Fibroblast of skin of scalp (primary cell): ENCODE data around the gene GATAD2A.
A peak's percentile ranks its signal among the peaks of the same experiment; 100 is the strongest.
"Not testable (repeated sequence)": the region's sequence is repeated elsewhere in the genome, so short reads cannot be mapped to it uniquely, and the experiment has no call there.

Experiments
- DNase-seq: peaks from one replicate; pipeline ENCODE4 v3.0.0-alpha.2; 2013

The GATAD2A gene

DNA sequence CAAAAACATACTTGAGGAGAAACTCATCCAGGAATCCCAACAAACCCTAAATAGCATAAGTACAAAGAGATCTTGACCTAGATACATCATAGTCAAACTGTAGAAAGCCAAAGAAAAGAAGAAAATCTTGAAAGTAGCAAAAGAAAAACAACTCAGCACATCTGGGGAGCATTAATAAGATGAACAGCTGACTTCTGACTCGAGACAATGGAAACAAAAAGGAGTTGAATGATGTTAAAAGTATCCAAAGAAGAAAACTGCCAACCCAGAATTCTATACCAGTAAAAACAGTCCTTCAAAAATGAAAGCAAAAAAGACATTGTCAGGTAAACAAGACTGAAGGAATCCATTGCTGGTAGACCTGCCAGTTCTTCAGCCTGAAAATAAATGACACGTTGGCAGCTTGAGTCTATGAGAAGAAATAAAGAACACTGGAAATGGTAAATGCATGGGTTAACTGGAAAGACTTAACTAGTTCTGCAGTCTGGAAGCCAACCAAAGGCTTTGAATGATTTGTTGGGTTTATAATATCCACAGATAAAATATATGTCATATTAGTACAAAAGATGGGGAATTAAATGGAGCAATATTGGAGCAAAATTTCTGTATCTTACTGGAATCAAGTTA, 63.1 kb downstream of the GATAD2A start:
- peak; percentile 38 for DNase-seq

DNA sequence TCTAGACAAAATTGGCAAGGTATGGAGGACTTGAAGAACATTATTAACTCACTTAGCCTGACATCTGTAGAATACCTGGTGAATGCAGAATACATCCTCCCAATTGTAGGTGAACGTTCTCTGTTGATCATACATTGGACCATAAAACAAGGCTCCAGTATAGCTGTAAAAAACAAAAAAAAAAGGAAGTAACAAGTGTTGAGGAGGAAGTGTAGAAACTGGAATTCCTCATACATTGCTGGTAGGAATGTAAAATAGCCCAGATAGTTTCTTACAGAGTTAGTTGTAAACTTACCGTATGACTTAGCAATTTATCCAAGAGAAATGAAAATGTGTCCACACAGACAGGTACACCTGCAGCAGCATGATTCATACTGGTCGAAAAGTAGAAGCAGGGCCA, 65.1 kb downstream of the GATAD2A start:
- no peak for DNase-seq

DNA sequence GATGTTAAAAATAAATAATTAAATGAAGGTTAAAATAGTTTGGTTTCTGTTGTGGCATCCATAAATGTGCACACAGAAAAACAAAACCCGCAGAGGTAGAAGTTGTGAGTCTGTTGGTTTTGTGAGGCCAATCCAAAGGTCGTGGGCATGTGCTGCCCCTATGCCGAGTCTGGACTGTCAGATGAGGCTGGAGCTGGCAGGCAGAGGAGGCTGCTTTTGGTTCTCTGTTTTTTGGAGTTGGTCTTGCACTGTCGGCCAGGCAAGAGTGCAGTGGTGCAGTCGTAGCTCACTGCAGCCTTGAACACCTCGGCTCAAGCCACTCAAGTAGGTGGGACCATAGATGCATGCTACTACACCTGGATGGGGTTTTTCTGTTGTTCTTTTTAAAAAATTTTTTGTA, 66.2 kb downstream of the GATAD2A start:
- DNase-seq, result no peak

DNA sequence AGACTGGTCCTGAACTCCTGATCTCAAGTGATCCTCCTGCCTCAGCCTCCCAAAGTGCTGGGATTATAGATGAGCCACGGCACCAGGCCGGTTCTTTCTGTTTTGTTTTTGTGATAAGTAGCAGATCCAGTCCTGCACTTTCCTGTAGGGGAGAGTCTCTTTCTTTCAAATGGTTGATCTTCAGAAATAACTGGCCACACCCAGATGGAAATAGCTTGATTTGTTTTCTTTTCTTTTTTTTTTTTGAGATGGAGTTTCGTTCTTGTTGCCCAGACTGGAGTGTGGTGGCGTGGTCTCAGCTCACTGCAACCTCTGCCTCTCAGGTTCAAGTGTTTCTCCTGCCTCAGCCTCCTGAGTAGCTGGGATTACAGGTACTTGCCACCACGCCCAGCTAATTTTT, 66.6 kb downstream of the GATAD2A start:
- DNase-seq, result not testable (repeated sequence)

DNA sequence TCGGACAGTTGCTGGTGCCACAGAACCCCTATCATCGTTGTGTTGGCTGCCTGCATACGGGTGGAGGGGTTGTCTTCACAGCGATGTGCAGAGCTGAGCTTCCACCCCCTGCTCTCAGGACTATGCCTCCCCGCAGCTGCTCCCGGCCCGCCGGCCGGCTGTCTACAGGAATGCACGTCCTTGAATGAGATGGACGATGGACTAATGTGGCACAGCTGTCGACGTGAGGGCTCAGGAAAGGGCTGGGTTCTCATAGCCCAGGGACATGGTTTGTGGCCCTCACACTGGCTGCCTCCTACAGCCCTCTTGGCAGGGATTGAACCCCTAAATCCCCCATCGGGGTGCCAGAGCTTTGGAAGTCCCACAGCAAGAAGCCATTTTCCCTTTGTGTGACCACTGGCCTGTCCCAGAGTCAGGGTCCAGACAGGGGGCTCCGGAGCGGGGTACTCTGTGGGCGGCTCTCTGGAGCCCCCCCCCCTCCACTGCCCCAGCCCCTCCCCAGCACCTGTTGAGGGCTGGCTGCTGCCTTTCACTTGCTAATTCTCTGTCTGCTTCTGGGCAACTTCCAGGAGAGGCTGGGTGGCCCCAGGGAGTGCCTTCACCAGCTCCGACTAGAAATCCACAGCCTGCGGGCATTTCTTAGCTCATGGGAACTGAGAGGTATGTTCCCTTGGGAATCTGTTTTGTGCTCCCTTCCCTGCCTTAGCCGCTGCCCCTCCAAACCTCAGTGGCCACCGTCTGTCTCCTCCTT, 69.7 kb downstream of the GATAD2A start:
- DNase-seq, result no peak

DNA sequence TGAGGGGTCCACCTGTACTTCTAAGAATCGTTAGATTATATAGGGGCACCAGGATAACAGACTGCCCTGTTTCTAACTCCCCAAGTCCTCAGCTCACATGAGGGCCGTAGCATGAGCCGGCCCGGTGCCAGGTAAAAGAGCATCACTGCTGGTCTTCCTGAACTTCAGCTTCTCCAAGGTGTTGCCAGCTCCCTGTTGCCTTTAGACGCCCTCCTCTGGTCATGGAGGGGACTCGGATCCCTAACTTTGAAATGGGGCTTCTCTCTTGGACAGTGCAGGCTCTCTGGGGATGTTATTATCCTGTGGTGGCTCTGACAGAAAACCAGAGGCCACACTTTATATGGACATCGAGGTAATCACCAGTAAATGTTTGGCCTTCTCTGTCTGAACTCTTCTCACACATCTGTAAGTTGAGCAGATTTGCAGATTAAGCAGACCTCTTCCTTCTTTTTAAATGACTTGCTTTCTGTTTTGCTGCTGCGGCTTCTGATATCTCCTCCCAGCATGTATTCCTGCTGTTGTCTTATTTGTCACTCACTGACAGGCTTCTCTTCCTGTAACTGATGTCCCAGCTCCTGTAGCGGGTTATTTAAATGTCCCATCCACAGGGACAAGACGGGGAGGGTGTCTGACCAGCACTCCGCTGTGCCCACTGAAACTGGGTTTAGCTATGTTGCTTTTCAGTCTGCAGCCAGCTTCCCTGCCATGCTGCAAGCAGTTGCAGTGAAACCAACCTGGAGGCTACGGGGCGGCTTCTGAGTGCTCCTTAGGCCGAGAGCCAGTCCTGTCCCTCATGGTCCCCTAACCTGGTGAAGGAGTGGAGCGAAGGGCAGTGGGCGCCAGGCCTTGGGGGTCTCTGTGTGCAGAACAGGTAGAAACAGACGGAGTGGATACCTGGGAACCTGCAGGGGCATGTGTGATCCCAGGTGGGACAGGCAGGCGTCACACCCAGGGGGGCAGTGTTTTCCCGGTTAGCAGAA, 70.7 kb downstream of the GATAD2A start:
- no peak for DNase-seq

DNA sequence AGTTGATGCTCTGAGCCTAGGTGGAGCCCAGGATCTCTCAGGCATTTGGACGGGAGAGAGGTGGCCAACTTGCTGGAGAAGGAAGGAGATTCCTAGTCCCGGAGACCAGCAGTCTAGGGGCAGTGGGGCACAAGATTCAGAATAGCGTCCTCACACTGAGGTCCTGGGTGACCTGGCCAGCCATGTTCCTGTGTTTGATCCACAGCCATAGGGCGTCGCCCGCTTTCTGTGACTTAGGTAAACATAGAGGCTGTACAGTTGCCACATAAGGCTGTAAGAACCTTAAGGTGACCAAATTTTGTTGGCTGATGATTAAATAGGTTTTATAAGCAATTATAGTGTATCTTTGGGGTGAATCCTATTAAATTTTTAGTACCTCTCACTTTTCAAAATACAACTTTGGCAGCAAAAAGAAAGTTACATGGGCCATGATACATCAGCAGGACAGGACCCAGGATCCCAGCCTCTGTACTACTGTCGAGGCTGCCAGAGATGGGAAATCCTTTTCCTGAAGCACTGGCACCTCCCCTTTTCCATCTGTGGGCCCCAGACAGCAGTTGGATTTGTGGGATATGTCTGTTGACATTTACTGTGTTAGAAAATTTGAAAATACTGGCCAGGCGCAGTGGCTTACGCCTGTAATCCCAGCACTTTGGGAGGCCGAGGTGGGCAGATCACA, 72.4 kb downstream of the GATAD2A start:
- DNase-seq, result no peak

DNA sequence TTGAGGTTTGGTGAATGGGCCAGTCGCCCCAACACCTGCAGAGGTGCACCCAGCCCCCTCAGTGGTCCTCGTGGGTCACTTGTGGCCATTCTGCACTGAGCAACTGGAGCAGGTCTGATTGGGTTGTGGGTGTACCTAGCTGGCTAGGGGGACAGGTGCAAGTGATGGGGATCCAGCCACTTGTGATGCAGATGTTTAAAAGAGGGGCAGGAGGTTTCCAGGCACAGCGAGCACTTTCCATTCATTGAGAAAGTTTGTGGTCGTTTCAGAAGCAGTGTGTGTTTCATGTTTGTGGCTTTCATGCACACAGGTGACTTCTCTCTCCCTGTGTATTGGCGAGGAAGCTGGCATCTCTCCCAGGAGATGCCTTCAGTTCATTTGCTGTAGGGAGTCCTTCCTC, 75.2 kb downstream of the GATAD2A start:
- no peak for DNase-seq

DNA sequence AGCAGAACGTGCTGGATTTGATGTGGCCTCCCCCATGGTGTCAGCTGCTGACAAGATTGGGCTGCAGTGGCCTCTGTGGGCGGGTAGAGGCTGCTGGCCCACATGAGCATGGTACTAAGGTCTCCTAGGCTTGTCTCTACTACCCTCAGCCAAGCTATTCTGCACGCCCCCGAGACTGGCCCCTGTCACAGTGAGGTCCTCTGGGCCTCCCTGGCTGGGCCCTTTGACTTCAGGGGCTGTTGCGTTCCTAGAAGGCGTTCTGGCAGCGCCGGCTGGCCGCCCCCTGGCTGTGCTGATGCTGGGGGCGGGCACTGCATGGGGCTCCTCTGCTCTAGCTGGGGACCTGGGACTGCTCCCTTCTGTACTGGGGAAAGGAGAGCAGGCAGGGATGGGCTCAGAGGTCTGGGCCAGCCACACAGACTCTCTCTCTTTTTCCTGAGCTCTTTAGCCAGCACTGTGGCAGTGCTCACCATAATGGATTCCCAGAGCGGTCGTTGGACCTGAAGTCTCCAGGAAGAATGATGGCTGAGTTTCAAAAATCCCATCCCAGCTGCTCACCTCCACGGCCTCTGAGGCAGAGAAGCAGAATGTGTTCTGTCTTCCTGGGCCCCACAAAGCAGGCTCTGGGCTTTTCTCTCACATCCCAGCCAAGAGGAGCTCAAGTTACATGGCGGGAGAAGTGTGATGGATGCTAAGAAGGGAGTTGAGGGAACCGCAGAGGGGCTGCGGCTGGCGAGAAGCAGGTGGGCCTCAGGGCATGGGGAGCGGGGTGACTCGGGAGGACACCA, 77.5 kb downstream of the GATAD2A start:
- DNase-seq, result no peak

DNA sequence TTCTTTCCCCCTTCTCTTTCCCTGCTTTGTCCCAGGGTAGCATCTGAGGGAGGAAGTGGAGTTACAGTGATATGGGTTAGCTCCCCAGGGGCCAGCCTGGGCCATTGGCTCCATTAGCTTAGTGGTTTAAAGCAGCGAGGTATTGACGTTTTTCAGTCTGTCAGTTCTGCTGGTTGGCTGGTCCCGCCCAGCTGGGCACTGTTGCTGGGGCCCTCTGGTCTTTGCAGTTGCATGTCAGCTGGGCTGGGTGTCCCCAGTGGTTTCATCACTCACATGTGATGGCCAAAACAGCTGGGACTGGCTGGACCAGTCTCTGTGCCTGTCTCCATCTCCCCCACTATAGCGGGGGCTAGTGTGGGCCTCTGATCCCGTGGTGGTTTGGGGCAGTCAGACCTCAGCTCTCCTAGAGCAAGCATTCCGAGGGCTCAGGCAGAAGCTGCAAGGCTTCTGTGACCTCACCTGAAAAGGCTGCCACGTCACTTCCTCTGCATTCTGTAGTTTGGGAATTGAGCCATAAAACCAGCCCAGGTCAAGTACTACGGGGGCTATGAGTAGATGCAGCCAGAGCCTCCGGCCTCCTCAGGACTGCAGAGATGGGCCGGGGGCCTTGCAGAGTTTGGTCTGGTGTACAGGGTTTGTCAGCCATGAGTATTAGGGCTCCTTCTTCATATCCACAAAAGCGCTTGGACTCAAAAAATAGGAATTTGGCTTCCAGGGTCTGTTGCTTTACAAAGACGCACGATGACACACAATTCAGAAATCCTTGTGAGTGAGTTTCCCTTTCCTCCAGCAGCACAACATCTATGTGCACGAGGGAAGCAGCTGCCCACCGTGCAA, 79.9 kb downstream of the GATAD2A start:
- peak; percentile 20 for DNase-seq

DNA sequence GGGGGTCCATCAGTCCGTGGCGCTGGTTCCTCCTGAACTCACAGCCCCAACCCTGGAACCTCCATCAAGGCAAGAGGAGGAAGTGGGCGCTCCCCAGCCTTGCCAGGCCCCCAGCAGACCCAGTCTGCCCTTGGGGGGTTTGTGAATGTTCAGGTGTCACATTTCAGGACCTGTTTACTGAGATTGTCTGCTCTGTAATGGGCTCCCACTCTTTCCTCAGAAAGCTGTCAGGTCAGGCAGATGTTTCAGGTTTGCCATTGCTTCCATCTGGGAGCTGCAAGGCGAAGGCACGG, 80.5 kb downstream of the GATAD2A start:
- no peak for DNase-seq

DNA sequence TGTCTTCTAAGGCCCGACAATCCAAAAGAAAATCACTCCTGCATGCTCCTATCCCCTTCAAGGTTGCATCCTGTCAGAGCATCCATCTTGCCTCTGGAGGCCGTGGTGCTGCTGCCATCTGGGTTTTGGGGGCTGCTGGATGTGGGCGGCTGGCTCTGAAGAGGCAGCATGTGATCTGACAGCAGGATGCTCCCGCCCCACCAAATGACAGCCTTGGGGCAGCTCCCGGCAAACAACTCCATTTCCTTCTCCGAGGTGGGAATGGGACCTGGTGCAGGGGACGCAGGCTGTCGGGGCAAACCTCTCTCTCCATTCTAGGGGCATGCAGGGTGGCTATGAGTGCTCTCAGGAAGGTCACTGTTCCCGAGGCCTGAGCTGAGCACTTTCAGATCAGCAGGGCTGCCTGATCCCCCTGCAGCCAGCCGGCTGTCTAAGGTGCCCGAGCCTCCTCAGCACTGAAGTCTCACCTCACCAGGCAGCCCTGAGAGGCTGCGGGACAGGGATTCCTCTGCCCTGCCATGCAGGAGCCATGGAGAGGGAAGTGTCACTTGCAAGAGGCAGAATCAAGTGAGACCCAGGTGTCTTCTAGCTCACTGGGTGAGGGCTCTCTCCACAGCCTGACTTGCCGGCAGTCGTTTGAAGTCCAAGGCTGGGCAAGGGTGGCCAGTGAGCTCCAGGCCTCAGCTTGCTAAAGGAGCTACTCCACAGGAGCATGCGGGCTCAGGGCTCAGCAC, 81.0 kb downstream of the GATAD2A start:
- DNase-seq, result no peak

DNA sequence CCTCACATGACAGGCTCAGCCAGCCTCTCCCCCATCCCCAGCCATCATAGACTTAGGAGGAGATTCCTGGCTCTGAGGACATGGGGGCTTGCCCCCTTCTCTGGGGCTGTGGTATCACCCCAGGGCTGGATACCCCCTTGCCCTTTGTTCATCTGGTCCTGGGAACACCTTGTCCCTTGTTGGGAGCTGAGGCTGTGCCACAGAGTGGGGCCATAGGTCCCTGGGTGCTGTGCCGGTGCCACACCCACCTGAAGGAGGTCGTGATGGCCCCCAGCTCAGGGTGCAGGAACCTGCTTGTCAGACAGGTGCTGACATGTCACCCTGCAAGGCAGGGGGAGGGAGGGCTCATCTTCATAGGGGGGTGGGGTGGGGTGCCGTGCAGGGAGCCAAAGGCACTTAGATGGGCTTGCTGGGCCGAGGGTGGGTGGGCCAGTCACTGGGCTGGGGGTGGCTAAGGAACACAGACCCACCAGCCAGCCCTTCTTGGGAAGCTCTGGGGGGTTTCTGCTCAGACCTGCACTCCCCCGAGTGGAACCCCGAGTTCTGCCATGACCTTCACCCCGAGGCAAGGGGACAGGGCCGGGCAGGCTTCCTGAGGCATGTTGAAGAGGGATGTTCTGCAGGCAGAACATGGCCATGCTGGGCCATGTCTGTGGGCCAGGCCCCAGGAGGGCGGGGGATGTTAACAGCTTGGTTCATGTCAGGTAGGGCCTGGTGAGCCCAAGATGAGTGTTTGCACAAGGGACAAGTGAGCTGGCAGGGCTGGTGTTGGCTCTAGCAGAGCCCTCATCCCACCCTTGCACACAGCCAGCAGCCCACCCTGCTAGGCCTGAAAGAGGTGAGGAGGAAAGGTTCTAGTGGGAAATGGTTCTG, 81.8 kb downstream of the GATAD2A start:
- no peak for DNase-seq

DNA sequence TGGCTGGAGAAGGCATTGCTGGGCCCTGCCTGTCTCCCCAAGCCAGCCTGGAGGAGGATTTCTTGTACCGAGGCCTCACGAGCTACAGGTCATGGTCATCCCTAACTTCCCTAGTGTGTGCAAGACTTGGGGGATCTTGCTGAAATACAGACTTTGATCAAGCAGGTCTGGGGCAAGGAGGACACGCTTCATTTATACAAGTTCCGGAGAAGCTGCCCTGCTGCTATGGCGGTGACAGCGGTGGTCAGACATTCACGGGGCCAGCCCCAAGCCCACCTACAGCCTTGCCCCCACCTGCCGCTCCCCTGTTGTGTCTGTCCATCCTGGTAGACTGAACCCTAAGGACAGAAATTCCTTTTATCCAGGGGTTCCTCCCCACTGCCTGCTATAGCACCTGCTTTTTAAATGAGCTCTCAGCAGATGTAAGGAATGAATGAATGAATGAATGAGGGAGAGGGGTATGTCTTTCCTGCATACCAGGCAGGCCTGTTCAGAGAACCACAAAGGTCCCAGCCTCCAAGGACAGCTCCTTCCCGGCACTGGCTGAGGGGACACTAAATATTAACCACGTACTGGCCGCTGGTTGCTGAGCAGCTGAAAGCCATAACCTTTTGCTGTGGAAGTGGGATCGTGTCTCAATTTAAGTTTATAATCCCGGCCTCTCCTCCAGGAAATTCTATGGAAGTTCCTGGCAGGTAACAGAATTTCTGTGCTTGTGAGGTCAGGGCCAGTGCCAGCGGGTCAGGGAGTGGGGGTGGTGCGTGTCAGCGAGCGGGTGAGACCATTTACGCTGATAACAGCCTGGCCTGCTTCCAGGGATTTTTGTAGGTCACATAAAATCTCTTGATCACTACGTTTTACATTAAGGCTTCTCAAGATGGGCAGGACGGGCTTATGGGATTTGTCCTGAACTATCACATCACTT, 82.7 kb downstream of the GATAD2A start:
- no peak for DNase-seq

DNA sequence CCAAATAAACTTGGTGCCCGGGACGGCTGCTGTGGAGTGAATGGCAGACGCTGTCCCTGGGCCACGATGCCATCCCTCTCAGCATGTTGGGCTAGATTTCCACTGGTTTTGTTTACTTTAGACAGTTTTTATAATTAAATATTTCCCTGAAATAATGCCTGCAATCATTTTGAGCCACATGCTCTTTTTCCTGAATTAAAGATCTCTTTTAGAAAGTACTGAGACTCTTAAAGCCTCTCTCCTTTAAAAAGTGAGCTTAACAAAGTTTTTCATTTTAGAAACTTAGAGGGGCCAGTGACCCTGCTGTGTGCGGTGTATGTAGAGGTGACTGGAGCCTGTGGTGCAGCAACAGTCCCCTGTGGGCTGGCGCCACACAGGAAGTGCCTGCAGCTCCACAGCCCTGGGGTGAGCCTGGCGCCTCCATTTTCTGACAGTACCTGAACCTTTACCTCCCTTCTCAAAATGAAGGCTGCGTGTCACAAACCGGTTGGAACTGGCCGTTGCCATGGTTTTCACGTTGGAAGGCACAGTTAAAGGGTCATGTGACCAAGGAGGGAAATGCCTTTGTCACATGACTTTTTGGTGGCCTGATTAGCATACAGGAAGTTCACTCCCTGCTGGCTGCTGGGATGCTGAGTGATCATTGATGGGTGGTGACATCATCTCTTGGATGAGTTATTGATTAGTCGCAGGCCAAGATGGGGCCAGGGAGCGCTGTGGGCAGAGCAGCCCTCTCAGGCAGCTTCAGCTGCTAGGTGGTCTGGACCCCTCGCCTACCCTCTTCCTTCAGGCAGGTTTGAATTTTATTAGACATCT, 83.6 kb downstream of the GATAD2A start:
- DNase-seq, result peak; percentile 97

DNA sequence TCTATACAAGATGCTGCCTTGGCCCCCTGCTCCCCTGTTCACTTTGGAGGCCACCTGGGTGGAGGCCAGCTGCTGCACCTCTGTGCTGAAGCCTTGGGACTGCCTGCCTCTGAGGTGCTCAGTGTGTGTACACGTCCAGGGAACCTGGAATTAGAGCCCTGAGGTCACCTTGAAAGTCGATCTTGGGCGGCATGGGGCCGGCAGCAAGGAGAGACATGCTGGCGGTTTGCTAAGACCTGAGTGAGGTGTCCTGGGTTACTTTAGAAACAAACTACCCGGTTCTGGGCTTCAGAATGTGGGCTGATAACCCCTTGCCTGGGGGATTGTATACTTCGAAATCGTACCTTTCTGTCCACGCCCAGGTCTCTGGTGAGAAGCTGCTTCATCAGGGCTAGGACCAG, 84.3 kb downstream of the GATAD2A start:
- DNase-seq, result no peak
